NCI-H146 treated with DMSO at 0.1 percent for 48 hours (cell line): ENCODE measurements around the gene PSAP.

ENCODE experiments used
- DNase-seq: peaks from one replicate; lab custom pipeline; 2025; ENCODE audit not compliant: unreplicated experiment; lab: John Stamatoyannopoulos, UW

Gene PSAP

DNA sequence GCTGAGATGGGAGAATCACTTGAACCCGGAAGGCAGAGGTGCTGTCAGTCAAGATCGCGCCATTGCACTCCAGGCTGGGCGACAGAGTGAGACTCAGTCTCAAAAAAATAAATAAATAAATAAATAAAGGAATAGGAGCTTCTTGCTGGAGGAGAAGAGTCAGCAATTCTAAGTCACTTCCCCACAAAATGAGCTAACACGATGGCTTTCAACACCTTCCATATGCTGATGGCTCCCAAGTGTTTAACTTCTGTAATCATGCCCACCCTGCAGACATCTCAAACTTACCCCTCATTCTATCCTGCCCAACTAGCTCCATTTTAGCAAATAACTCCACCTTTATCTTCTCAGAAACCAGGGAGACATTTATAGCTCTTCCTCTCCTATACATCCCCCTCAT is 21.2 kb downstream of the PSAP start:
- DNase-seq: no peak

DNA sequence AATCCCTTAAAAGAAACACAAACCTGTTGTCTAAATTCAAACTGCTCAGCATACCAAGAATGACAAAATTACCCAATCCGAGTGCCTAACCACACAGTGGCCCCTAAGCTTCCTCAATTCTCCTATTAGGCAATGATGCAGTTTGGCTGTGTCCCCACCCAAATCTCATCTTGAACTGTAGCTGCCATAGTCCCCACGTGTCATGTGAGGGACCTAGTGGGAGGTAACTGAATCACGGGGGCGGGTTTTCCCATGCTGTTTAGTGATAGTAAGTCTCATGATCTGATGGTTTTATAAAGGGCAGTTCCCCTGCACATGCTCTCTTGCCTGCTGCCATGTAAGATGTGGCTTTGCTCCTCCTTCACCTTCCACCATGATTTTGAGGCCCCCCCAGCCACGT is 21.9 kb downstream of the PSAP start:
- DNase-seq: no peak

DNA sequence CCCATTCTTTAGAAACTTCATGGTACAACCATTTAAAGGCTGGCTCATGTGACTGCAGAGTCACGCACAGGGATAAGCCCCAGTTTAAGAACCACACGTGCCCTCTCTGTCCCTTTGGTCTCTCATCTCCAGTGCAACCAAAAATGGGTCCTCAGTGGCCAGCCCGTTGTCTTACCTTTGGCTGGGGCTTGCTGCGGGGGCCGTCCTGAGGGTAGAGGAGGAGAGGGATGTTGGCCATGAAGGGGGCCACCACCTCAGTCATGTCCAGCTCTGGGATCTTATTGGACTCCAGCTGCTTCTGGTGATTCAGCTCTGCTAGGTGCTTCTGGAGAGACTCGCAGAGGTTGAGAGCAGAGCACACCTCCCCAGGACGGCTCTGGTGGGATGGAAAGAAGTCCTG is 22.3 kb downstream of the PSAP start:
- DNase-seq: no peak

DNA sequence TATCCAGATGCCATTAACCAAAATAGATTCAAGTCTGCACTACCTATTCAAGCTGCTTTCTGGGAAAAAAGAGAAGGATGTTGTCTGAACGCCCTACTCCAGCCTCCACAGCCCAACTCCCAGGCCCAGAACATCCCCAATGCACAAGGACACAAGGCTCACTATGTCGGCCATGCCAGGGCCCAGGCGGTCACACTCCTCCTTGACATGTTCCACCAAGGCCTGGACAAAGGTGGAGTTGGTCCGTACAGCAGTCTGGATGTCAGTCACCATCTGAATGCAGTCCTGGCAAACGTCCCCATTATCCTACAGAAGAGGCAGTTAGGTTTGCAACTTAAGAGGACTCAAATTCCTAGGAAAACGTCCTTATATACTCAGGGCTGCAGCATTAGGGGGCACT is 23.2 kb downstream of the PSAP start:
- no peak for DNase-seq

DNA sequence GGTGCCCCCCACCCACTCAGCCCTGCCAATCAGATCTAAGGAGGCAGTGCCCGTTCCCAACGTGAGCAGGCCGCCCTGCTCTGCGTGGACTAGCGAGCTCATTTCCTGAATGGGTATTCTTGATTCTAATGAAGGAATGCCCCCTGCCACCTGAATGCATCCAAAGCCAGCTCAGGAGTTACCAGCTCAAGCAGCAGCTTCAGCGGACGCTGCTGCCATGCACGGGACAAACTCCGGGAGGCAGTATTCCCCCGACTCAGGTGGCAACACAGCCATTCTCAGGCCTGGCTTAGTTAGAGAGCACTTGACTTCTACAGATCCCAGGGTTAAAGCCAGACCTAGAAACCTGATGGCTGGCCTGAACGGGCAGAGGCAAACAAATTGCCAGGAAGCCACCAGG is 25.8 kb downstream of the PSAP start:
- no peak for DNase-seq

DNA sequence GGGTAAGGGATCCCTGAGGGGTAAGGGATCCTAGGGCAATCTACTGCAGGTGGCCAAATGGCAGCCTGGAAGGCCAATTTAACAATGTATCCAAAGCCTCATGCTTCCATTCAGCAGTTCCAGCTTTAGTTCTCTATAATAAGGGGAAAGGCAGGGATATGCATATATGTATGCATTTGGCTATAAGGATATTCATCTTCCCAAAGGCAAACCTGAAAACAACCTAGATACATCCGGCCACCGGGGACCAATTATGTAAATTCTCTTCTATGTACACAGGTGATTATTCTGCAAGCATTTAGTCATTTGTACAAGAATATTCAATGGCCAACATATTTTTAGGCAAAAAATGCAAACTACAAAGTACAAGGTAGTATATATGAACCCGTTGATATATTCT is 26.7 kb downstream of the PSAP start:
- DNase-seq: no peak

DNA sequence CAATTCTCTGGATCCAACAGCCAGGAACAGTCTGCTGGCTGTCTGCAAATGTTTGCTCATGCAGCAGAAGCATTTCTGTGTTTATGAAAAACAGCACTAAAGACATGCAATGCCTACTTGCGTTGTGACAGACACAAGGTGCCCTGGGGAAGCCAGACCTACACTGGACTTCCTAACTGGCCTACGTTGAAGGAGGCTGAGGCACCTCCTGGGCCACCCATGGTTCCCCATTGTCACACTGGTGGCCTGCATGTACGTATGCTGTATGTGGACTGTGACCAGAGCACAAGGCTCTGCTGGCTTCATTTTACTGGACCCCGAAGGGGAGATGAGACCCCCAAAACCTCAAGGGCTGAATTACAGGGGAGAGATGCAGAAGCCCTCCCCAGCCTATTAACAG is 27.7 kb downstream of the PSAP start:
- DNase-seq: no peak

DNA sequence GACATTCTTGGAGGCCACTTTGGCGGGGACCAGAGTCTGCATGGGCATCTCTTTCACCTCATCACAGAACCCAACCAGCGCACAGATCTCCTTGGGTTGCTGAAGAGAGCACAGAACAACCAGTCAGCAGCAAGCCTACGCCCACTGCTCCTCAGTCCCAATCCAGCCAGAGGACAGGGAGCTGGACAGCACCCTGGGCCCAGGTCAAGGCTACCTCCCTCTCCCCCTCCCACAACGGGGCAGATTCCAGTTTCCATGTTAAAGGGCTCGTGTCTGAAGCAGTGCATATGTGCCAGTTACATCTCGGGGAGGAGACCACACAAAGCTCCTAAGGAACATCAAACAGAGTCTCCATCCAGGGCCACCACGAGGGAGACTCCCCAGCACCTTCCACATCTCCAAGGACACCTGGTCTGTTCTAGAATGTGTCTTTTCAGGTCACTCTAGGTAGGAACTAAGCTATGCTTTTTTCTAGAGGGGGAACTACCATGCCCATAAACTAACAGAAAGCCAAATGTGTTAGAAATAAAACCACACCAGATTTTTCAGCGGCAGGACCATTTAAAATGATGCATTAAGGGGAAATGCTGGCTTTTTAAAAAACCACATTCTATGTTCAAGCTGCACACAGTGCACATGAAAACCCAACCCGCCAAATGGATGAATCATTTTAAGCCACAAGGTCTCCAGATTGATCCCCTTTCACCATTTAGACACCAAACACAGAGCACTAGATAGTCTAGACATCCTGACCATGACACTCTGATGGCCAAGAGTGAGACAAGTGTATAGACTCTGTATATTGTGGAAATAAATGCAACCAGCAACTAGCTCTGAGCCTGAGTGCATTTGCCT is 28.9 kb downstream of the PSAP start:
- DNase-seq: no peak

DNA sequence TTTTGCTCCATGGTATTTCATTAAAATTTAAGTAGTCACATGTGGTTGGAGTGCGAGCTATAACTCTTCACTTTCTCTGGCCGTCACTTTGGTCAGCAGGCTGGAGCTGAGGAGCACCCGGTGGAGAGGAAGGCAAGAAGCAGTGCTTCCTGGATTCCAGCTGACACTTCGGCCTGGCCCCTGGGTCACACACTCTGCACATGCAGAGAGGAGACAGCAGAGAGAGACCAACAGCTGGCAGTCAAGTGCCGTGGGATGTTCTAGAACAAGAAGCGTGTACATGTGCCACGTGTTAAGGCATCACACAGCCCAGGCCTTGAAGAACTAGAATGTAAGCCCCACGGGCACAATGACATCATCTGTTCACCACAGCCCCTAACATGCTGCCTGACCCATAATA is 30.1 kb downstream of the PSAP start:
- DNase-seq: no peak

DNA sequence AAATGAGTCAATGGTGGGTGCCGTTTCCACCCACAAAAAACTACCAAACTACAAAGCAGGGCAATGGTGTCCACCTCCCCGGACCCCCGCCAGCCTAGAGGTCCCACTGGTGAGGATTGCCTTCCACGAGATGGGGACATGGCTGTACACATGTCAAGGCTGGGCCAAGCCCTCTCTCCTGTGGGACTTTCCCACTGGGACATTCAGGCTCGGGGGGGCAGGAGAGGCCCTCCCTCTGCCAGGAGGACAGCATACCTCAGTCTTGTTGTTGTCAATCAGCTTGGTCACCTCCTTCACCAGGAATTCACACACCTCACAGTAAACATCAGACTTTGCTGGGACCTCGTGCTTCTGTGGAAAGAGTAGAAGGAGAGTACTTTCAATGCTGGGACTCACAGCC is 31.1 kb downstream of the PSAP start:
- DNase-seq: no peak

DNA sequence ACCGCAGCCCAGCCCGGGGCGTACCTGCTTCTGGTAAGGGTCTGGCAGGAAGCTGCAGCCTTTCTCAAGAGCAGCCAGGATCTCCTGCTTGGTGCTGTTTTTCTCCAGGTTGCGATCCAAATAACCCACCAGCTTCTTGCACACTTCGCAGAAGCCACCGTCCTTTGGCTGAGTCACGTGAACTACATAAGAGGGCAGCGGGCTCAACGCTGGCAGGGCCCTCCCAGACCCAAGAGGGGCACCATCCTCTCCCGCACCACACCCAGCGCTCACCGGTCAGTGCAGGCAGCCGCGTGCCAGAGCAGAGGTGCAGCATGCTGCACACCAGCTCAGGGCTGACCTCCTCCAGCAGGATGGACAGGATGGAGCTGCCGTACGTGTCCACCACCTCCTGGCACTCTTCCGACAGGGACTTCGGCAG is 31.6 kb downstream of the PSAP start:
- DNase-seq: no peak

DNA sequence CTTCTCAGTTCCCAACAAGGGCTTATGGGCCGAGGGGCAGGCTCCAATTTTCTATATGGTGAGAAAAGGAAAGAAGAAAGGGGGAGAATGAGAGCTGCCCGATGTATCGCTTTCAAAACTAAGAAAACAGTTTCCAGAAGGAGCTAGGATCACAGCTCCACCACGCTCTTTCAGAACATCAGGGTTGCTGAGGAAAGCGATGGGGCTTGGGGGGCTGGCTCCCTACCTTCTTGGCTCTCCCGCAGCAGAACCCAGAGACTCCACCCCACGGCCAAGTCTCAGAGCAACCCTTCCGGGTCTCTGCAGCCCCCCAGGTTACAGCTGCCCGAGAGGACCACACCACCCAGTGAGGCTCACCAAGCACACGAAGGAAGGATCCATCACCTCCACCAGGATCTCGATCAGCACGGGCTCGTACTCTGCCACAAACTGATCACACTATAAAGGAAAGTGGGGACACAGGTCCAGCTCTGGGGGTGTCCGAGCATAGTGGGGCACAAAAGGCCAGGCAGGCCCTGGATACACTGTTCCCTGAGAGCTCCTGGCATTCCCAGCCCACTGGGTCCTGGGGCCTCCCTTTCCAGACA is 32.3 kb downstream of the PSAP start:
- DNase-seq: no peak

DNA sequence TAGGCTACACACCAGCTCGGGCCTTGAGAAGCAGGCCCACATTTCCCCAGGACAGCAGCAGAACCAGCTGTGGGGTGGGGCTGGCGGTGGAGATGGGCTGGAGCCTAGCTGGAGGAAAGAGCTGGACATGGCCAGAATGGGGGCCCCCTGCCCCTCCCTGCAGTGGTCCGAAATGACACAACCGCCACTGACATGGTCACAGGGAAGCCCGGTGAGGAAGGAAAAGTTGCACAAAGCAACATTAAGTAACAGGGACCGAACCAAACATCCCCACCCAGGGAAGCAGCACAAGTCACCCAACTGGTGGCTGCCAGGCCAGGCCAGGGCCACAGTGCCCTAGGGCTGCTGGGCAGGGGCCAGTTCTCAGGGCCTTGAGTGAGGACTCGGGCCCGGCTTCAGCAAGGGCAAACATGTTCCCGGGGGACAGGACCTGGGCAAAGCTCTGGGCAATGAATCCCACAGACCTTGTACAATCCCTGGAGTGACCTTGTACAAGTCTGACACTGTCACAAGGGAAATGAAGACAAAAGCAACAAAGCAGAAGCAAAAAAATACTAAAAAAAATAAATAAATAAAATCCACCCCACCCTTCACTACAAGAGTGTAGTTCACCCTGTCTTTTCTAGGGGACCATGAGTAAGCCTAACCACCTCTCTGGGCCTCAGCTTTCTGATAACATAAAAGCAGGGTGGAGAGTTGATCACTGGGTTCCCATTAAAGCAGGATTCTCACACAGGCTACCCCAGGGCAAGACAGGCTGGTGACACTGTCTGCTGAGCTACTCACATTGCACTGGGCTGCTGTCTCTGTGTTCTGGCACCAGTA is 33.0 kb downstream of the PSAP start:
- no peak for DNase-seq

DNA sequence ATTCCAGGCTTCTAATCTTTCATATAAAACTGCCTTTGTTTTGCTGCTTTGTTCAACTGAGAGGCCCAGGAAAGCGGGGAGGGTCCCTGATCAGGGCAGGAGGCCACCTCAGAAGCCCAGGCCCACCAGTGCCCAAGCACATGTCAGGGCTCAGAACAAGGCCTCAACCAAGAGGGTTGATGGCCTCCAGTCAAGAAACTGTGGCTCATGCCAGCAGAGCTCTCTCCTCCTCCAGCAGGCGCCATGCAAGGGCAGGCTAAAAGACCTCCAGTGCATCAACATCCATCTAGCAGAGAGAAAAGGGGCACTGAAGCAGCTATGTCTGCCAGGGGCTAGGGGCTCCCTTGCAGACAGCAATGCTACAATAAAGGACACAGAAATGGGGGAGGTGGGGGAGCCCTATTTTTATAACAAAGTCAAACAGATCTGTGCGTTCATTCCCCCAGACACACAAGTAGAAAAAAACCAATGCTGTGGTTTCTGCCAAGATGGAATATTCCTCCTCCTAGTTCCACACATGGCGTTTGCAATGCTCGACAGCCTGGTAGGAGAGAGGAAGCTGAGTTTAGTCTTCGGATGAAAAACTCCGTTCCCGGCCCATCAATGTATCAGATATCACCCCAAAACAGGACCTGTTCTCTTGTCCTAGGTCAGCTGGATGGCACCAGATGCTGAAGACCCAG is 34.0 kb downstream of the PSAP start:
- DNase-seq: no peak

DNA sequence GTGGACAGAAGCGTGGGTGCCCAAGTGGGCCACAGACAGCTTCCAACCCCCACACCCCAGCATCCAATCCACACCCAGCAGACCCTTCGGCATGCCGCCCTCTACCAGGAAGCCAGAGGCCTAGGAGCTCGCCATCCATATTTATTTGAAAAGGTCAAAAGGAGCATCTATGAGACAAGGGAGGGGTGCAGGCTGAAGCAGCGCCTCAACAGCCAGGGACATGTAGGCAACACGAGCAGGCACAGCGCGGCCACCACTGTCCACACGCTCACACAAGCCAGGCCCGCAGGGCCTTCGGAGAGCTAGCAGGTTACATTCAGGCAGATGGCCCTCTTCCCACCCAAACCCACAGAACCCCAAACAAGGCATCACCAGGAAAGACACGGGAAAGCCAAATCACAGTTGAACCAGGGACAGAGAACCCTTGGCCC is 34.6 kb downstream of the PSAP start:
- no peak for DNase-seq

DNA sequence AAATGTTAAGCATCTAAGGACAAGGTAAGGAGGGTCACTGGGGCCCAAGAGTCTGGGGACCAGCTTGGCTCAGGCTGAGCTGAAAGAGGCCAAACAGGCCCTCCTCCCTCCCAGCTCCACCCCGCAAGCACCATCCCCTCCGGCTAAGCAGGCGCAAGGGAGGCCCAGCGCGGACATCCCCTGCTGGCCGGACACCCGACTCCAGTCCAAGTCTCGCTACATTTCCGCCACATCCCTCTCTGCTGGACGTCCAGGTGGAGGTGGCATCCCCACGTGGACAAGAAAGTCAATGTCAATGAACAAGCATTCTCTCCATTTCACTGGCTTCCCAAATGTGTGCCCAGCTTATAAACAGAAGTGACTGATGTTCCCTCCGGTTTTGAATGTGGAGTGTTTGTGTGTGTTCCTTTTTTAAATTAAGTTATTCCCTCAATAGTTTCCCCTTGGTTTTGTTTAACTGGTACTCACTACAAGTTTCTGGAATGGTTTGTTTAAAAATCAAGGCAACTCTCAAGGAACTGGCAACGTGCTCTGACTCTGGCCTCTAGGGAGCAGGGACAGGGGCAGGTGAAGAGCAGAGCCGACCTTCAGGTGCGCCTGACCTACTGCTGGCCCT is 35.4 kb downstream of the PSAP start:
- DNase-seq: no peak

DNA sequence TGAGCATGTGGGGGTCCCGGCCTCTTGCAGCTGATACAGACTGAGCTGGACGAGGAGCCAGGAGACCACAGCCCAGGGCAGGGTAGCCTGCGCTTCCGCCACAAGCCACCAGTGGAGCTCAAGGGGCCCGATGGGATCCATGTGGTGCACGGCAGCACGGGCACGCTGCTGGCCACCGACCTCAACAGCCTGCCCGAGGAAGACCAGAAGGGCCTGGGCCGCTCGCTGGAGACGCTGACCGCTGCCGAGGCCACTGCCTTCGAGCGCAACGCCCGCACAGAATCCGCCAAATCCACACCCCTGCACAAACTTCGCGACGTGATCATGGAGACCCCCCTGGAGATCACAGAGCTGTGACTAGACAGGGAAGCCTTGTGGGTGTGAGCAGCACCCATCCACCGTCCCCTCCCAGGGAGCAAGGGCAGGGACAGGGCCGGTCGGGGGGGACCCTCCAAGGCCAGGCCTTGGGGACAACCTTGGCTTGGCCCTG is 36.1 kb downstream of the PSAP start:
- DNase-seq: no peak

DNA sequence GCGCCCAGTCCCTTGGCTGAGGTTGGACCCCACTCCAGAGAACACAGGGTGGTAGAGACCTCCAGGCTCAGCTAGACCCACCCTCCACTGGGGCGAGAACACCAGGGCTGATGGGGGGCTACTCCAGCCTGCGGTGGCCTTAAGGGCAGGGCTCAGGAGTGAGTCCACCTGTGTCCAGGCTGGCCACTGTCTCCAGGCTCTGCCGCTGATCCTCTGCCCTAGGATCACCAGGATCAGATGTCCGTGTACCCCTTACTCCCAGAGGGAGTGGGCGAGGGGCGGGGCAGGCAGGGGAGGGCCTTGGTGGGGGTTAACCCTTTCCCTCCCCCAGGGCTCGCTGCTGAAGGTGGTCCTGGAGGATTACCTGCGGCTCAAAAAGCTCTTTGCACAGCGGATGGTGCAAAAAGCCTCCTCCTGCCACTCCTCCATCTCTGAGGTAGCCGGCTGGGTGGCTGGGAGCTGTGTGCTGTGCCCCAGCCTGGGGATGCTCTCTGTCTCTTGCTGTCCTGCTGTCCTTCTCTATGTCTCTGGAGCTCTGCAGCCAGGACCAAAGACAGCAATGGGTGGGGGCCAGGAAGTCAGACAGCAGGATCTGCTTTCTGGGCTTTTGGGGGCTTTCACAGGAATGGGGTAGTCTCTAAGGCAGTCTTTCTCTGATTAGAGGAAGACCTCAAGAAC is 38.0 kb downstream of the PSAP start:
- DNase-seq: no peak

DNA sequence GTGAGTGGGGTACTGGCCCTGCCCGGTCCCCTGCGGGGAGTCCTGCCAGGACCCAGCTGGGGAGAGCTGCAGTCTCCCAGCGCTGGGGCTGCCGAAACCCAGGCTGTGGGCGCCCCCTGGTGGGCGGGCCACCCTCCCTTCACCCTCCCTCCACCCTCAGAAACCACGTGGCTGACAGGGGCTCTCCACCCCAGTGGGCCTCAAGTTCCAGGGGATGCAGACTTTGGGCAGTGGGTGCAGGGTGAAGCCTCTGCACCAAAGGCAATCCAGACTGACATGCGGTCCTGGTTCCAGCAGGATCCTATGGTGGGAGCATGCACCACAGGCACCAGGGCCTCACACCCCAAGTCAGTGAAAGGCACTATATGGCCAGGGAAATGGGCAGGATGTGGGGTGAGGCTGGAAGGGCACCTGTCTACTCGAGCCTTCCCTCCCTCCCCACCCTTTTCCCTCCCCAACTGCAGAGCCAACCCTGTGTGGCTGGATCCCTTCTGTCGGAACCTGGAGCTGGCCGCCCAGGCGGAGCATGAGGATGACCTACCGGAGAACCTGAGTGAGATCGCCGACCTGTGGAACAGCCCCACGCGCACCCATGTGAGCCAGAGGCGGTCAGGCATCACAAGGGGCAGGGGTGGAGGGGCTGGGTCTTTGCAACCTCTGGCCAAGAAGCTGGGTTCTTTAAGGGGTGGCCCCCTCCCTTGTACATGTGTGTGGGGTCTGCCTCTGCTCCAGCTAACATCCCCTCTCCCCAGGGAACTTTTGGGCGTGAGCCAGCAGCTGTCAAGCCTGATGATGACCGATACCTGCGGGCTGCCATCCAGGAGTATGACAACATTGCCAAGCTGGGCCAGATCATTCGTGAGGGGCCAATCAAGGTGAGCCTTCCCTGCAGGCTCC is 38.8 kb downstream of the PSAP start:
- DNase-seq: no peak
